Common myeloid progenitor, CD34-positive (primary cell): ENCODE results near the gene POLR2L.
A peak's percentile ranks its signal among the peaks of the same experiment; 100 is the strongest.

ENCODE experiments used
- CTCF ChIA-PET: fragments of 350-600 bp; sonication (Branson Sonifier 250); formaldehyde crosslinking; loops from one replicate; lab custom pipeline; 2021; ENCODE audit warnings: antibody characterized with exemption; lab: Charles Lee
- POLR2A ChIA-PET: fragments of 350-600 bp; sonication (Branson Sonifier 250); formaldehyde crosslinking; loops from one replicate; lab custom pipeline; 2021; ENCODE audit warnings: antibody characterized with exemption; lab: Charles Lee
- DNase-seq, 3 donors: peaks; one replicate each; pipeline versions ENCODE4 v3.0.0 to v3.0.0-alpha.2; 2013
- H3K27ac ChIP-seq, 2 experiments: 1 replicate in 1 of 2; 2 replicates in 1 of 2; pipeline ENCODE4 v1.7.0; 2013; ENCODE audit warnings: inconsistent platforms in 2 of 2, low read length in 2 of 2, mild to moderate bottlenecking in 2 of 2, low read depth in 1 of 2, moderate library complexity in 1 of 2; ENCODE audit not compliant: severe bottlenecking in 2 of 2, insufficient read depth in 1 of 2, poor library complexity in 1 of 2
- H3K27me3 ChIP-seq, 5 experiments: replicated peaks in 2 of 5; 1 replicate in 3 of 5; 2 replicates in 2 of 5; pipeline versions ENCODE4 v1.6.1 to v1.7.0; 2013; ENCODE audit warnings: low read length in 4 of 5, mild to moderate bottlenecking in 2 of 5, moderate library complexity in 2 of 5, inconsistent platforms in 1 of 5; ENCODE audit not compliant: insufficient read depth in 5 of 5, control insufficient read depth in 4 of 5
- H3K36me3 ChIP-seq, 4 experiments: 1 replicate in 2 of 4; 2 replicates in 2 of 4; pipeline versions ENCODE4 v1.6.1 to v1.7.0; 2013; ENCODE audit warnings: low read length in 3 of 4, control low read depth in 1 of 4, mild to moderate bottlenecking in 1 of 4; ENCODE audit not compliant: control insufficient read depth in 4 of 4, insufficient read depth in 4 of 4
- H3K4me1 ChIP-seq, 4 experiments: 1 replicate in 3 of 4; 2 replicates in 1 of 4; pipeline versions ENCODE4 v1.6.1 to v1.7.1; 2013; ENCODE audit warnings: low read length in 3 of 4, mild to moderate bottlenecking in 3 of 4, control low read depth in 1 of 4, inconsistent platforms in 1 of 4, moderate library complexity in 1 of 4; ENCODE audit not compliant: control insufficient read depth in 4 of 4, insufficient read depth in 4 of 4; ENCODE audit errors: control extremely low read depth in 1 of 4
- H3K4me3 ChIP-seq, 7 experiments: 1 replicate in 4 of 7; 2 replicates in 3 of 7; pipeline versions ENCODE4 v1.5.1 to v1.7.0; 2013; ENCODE audit warnings: mild to moderate bottlenecking in 7 of 7, low read length in 6 of 7, moderate library complexity in 6 of 7, inconsistent platforms in 2 of 7, low read depth in 2 of 7, control low read depth in 1 of 7; ENCODE audit not compliant: insufficient read depth in 4 of 7, control insufficient read depth in 1 of 7; ENCODE audit errors: extremely low read depth in 1 of 7
- H3K9me3 ChIP-seq, 5 experiments: 1 replicate in 4 of 5; 2 replicates in 1 of 5; pipeline versions ENCODE4 v1.6.1 to v1.7.1; 2013; ENCODE audit warnings: low read length in 4 of 5, mild to moderate bottlenecking in 2 of 5, inconsistent platforms in 1 of 5, low read depth in 1 of 5, moderate library complexity in 1 of 5; ENCODE audit not compliant: control insufficient read depth in 4 of 5, insufficient read depth in 2 of 5; ENCODE audit errors: control extremely low read depth in 1 of 5
- WGBS: methylation state at CpG from one replicate; pipeline ENCODE4 v1.1.5; 2013; ENCODE audit not compliant: insufficient coverage; 5-methylcytosine and 5-hydroxymethylcytosine counted together

Gene POLR2L

DNA sequence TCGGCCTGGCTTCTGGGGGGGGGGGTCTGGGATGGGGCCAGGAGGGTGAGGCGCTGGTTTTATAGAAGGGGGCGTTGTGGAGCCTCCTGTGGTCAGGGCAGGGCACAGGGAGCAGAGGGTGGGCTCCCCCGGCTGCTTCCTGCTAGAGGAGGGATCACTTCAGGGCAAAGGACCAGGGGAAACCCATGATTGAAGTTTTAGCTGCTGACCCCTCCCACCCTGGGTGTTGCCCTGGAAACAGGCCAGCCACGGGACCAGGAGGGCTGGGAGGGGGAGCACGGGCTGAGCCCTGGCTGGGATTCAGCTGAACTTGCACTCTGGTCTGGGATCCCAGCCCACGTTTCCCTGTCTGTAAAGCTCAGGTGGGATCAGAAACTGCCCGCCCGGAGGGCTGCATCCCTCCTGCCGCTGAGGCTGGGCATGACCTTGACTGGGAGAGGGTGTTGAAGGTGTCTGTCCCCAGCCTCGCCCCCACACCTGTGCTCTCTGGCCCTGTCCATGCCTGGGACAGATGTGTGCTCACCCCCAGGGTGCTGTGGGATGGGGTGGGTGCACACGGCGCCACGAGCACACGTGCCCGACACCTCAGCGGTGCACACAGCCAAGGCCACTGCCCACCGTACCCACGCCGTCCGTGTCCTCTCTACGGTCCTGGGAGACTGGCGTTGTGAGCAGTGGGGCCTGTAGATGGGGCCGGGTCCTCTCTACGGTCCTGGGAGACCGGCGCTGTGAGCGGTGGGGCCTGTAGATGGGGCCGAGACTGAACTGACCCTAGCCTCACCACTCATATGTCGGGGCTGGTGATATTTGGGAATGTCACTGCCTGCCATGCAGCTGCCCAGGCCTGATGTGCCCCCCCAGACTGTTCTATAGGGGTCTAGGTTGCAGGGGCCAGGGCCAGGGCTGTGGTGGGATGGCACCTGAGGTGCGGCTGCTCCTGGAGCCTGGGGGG lies 2.6 kb upstream of the POLR2L start:
- Histone ChIP-seq H3K27me3 (peaks cover 0 to 6% (median 0%) of the 10 kb centered on the region in 5 experiments), H3K4me3 (peak overlapping the region in 4 of 7 experiments; percentile 46 to 94 (median 68)), H3K9me3 (no peaks in the 10 kb centered on the region), H3K27ac (no peak overlapping the region), H3K36me3 (peaks cover 0 to 8% (median 6%) of the 10 kb centered on the region in 4 experiments), H3K4me1 (peaks cover 0 to 68% (median 66%) of the 10 kb centered on the region in 4 experiments)
- POLR2A ChIA-PET = interaction anchor here (0.6 to 0.9 kb wide), 5 partner anchors 10 to 132 kb away, joined by 3 to 6 read pairs (median 3); partner anchors contain the start of gene CD151
- CTCF ChIA-PET = interaction anchor here (0.6 to 5.0 kb wide), 7 partner anchors 11 to 207 kb away, joined by 3 to 32 read pairs (median 8); partner anchors contain the start of gene PNPLA2
- DNase-seq = peak; percentile 86 to 96 (median 96)
- 35% methylated on average over 24 of the region's 31 CpGs for WGBS

DNA sequence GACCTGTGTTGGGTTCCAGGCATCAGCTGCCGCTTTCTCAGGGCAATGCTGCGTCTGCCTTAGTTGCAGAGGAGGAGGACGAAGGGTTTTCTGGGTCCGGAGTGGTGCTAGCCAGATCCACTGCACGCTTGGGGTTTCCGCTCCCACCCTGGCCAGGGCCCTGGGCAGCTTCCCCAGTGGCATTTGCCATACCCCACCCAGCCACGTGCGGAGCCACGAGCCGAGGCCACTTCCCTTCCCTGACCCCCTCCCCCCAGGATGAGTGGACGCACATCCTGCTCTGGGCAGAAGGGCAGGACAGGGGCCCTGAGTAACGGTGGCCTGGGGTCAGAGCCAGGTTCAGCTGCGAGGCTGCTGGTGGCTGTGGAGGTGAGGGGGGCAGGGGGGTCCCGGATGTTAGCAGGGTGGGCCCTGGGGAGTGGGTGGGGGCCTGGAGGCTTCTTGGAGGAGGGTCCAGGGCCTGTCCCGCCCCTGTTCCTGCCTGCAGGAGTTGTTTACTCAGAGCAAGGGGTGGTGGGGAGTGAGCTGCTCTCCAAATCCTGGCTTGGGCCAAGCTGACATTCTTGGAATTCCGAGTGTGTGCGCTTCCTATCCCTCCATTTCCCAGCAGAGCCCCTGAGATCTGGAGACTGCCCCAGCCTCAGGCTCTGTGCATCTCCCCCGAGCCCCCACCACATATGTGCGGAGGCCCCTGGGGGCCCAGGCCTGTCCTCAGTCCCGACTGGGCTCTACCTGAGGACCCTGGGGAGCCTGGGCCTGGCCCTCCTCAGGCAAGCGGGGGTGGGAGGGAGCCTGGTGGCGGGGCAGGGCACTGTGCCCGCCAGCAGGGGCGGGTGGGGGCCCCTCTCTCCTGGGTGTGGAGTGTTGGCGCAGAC lies 1.7 kb upstream of the POLR2L start:
- H3K4me1 ChIP-seq = peaks cover 0 to 64% (median 61%) of the 10 kb centered on the region in 4 experiments
- CTCF ChIA-PET = interaction anchor here (0.6 to 5.0 kb wide), 7 partner anchors 10 to 208 kb away, joined by 3 to 32 read pairs (median 5); partner anchors contain the start of gene PNPLA2

DNA sequence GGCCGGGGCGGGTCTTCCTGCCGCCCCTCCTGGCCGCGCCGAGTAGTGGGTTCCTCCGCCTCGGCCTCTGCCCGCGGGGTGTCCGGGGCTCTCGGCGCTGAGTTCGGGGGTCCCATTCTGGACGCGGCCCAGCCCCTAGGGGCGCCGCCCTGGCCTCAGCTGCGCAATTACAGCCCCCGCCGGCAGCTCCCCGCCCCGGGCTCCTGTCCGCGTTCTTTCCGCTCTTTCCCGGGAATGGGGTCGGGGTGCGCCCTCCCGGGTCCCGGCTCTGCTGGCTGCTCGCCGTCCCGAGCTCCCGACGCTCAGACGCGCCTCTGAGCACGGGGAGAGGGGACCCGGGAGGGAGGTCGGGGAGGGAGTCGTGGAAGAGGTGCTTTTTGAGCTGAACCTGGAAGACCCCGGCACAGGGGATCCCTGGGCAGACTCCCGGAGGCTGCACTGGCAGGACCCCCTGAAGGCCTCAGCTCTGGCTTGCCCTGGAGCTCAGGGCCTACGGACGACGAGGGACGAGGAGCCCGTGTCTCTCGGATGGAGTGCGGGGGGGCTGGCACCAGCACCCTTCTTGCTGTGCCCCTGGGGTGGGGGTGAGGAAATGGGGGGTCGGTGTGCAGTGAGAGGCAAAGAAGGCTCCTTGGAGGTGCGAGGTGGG lies 881 bp upstream of the POLR2L start:
- Histone ChIP-seq H3K27ac (no peak overlapping the region), H3K27me3 (no peaks in the 10 kb centered on the region), H3K9me3 (no peaks in the 10 kb centered on the region), H3K36me3 (peaks cover 2 to 25% (median 18%) of the 10 kb centered on the region in 4 experiments), H3K4me3 (peak overlapping the region; percentile 29 to 99 (median 88)), H3K4me1 (peaks cover 0 to 56% (median 53%) of the 10 kb centered on the region in 4 experiments)
- ChIA-PET CTCF (interaction anchor here (0.9 to 2.4 kb wide), 5 partner anchors 10 to 37 kb away, joined by 4 to 8 read pairs (median 5); partner anchors contain the start of gene PNPLA2), POLR2A (interaction anchor here (0.6 to 4.2 kb wide), 7 partner anchors 8 to 116 kb away, joined by 3 to 19 read pairs (median 4); partner anchors contain the start of genes CD151 and PNPLA2)
- 2% methylated on average over 47 of the region's 53 CpGs for WGBS
- DNase-seq = no peak

More for the DNA sequence above, 1.7 kb upstream of the POLR2L start:
- DNase-seq = peak in 1 of 3 donors; percentile 33
- POLR2A ChIA-PET = interaction anchor here (0.6 to 4.2 kb wide), 7 partner anchors 9 to 38 kb away, joined by 3 to 19 read pairs (median 3); partner anchors contain the start of gene CD151
- H3K27ac ChIP-seq = peak overlapping the region in 1 of 2 experiments; percentile 40
- H3K4me3 ChIP-seq = peak overlapping the region in 6 of 7 experiments; percentile 55 to 99 (median 89)
- 8% methylated on average over 15 of the region's 25 CpGs for WGBS
- peaks cover 0 to 4% (median 0%) of the 10 kb centered on the region in 5 experiments for H3K27me3 ChIP-seq
- peaks cover 2 to 17% (median 13%) of the 10 kb centered on the region in 4 experiments for H3K36me3 ChIP-seq
- no peaks in the 10 kb centered on the region for H3K9me3 ChIP-seq

DNA sequence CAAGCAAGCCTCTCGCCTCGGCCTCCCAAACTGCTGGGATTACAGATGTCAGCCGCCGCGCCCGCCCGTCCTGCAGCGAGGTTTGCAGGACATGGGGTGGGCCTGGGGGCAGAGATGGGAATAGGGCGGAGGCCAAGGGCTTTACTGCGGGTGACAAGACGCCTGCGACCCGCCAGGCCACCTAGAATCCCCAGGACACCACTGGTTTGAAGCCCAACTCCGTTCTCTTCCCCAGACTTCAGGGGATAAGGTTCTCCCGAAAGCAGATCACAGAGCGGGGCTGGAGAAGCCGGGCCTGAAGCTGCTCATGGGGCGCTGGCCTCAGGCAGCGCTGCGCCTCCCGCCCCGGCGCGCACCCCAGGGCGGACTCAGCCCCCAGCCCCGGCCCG lies 354 bp downstream of the POLR2L start:
- 1% methylated on average over 25 of the region's 27 CpGs for WGBS

DNA sequence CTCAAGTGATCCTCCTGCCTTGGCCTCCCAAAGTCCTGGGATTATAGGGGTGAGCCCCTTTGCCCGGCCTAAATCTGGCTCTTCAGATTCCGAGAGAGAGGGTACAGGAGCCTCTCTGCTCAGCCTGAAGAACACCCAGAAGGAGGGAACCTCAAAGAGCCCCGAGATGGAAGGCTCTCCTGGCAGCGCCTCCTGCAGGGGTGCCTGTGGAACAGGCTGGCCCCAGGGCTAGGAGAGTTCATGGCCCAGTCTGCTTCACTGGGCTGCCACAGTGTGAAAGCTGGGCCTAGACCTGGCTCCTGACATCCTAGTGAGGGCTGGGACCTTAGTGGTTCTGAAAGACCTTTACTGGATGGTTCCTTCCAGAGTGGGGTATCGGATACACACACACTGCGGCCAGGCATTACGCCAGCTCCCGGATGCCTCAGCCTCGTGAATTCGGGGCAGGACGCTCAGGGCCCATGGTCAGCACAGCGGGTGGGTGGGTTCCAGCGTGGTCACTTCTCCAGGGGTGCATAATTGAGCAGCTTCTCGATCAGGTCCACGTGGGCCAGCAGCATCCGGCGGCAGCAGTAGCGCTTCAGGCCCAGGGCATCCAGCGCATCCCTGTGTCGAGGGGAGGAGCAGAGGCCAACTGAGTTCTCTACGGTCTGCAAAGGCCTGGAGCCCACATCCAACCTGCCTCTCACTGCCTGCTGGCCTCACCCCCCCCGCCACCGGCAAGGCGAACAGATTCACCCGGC lies 2.3 kb downstream of the POLR2L start:
- peaks cover 0 to 38% (median 36%) of the 10 kb centered on the region in 4 experiments for H3K4me1 ChIP-seq
- no peaks in the 10 kb centered on the region for H3K27me3 ChIP-seq
- peaks cover 2 to 45% (median 27%) of the 10 kb centered on the region in 4 experiments for H3K36me3 ChIP-seq
- WGBS = 94% methylated on average over 20 of the region's 25 CpGs
- ChIA-PET CTCF (interaction anchor here (1.0 to 2.2 kb wide), 6 partner anchors 9 to 136 kb away, joined by 3 to 11 read pairs (median 4); partner anchors contain the start of gene PNPLA2), POLR2A (interaction anchor here (4.2 kb wide), 1 partner anchor 8 kb away, joined by 19 read pairs; the partner anchor contains the start of gene CD151)
- no peak overlapping the region for H3K4me3 ChIP-seq
- H3K27ac ChIP-seq = no peak overlapping the region
- no peaks in the 10 kb centered on the region for H3K9me3 ChIP-seq
- DNase-seq = no peak

More for the DNA sequence above, 354 bp downstream of the POLR2L start:
- peaks cover 2 to 37% (median 25%) of the 10 kb centered on the region in 4 experiments for H3K36me3 ChIP-seq
- no peaks in the 10 kb centered on the region for H3K9me3 ChIP-seq
- ChIA-PET CTCF (interaction anchor here (1.5 to 2.2 kb wide), 4 partner anchors 8 to 28 kb away, joined by 4 to 11 read pairs (median 6); partner anchors contain the start of gene PNPLA2), POLR2A (interaction anchor here (0.5 to 4.2 kb wide), 6 partner anchors 10 to 393 kb away, joined by 3 to 19 read pairs (median 4); partner anchors contain the start of genes CD151 and PNPLA2)
- H3K27me3 ChIP-seq = no peaks in the 10 kb centered on the region
- peak overlapping the region; percentile 81 to 99 (median 88) for H3K4me3 ChIP-seq
- peaks cover 0 to 52% (median 51%) of the 10 kb centered on the region in 4 experiments for H3K4me1 ChIP-seq
- peak in 1 of 3 donors; percentile 24 for DNase-seq
- peak overlapping the region; percentile 84 to 95 for H3K27ac ChIP-seq
